HCT116 (cell line): ENCODE data around the gene LRIT3. TPM values are rescaled to one million over a fixed set of nuclear protein-coding genes. Genes with fewer than 3 reads are reported as not detected.

Experiments
- ATAC-seq: fragments of 200-7000 bp; cut with Tn5 transposase; 2 replicates; pipeline ENCODE4 v1.9.1; 2020; ENCODE audit warnings: mild to moderate bottlenecking, moderate library complexity
- BruUV-seq: library from RNA; stranded (reverse); fragments of 400-500 nt; replicated peaks from 2 replicates; lab custom pipeline; 2021; lab: Mats Ljungman, UMichigan
- CTCF ChIA-PET: fragments of 300-600 bp; sonication (Branson Sonifier 250); formaldehyde crosslinking; loops from one replicate; lab custom pipeline; 2021; ENCODE audit warnings: antibody characterized with exemption; lab: Charles Lee
- POLR2A ChIA-PET: fragments of 300-600, 350-600 bp; sonication (Branson Sonifier 250); formaldehyde crosslinking; loops from one replicate; lab custom pipeline; 2021; ENCODE audit warnings: antibody characterized with exemption; lab: Charles Lee
- RAD21 ChIA-PET, 2 experiments: fragments of 300-600 bp; sonication (Branson Sonifier 250); formaldehyde crosslinking; loops; one replicate each; lab custom pipeline; 2023; ENCODE audit warnings: low total read pairs in 2 of 2; ENCODE audit not compliant: uncharacterized antibody in 2 of 2, unreplicated experiment in 2 of 2, low non-redundant PET in 1 of 2; lab: Charles Lee
- DNase-seq: peaks from one replicate; pipeline ENCODE4 v3.0.0-alpha.2; 2010; ENCODE audit warnings: low read depth, low spot score
- H2AFZ ChIP-seq: fragments of 200-600 bp; shearing (Covaris generic), sonication (generic); 2 replicates; pipeline ENCODE4 v1.6.1; 2017; ENCODE audit warnings: low read depth, mixed run types, mixed read lengths, antibody characterized with exemption, low read length; ENCODE audit not compliant: poor library complexity, severe bottlenecking
- H3K27ac ChIP-seq: 2 replicates; pipeline ENCODE4 v1.5.1; 2012; ENCODE audit warnings: low read depth, low read length
- H3K27me3 ChIP-seq: fragments of 200-600 bp; sonication (generic); 2 replicates; pipeline ENCODE4 v1.6.1; 2016; ENCODE audit warnings: mixed run types, low read length, mixed read lengths; ENCODE audit not compliant: insufficient read depth
- H3K36me3 ChIP-seq, 2 experiments: fragments of 200-500 bp in 1 of 2; fragments of 200-600 bp in 1 of 2; sonication (Bioruptor generic) in 1 of 2; sonication (generic) in 1 of 2; 2 replicates each; pipeline versions ENCODE4 v1.5.1 to v1.6.1; 2014 to 2016; ENCODE audit warnings: low read length in 2 of 2, inconsistent platforms in 1 of 2, mixed read lengths in 1 of 2, mixed run types in 1 of 2; ENCODE audit not compliant: insufficient read depth in 2 of 2, control insufficient read depth in 1 of 2
- H3K4me1 ChIP-seq, 2 experiments: fragments of 200-600 bp in 1 of 2; sonication (generic) in 1 of 2; 2 replicates each; pipeline versions ENCODE4 v1.5.1 to v1.6.1; 2012 to 2017; ENCODE audit warnings: low read length in 2 of 2, inconsistent platforms in 1 of 2, mild to moderate bottlenecking in 1 of 2, mixed read lengths in 1 of 2, mixed run types in 1 of 2, moderate library complexity in 1 of 2; ENCODE audit not compliant: insufficient read depth in 2 of 2, control insufficient read depth in 1 of 2
- H3K4me2 ChIP-seq: fragments of 200-600 bp; sonication (generic); 2 replicates; pipeline ENCODE4 v1.6.1; 2017; ENCODE audit warnings: mixed run types, low read length, mixed read lengths
- H3K4me3 ChIP-seq, 2 experiments: fragments of 200-600 bp in 1 of 2; sonication (generic) in 1 of 2; replicated peaks in 1 of 2; 2 replicates each; pipeline ENCODE4 v1.5.1; 2011 to 2016; ENCODE audit warnings: low read length in 2 of 2, control low read depth in 1 of 2, low read depth in 1 of 2, mild to moderate bottlenecking in 1 of 2, mixed read lengths in 1 of 2, mixed run types in 1 of 2
- H3K79me2 ChIP-seq: fragments of 200-600 bp; sonication (generic); 2 replicates; pipeline ENCODE4 v1.6.1; 2017; ENCODE audit warnings: mild to moderate bottlenecking, mixed run types, low read length, moderate library complexity, mixed read lengths; ENCODE audit not compliant: insufficient read depth
- H3K9ac ChIP-seq: fragments of 200-600 bp; sonication (generic); 2 replicates; pipeline ENCODE4 v1.6.1; 2016; ENCODE audit warnings: low read length, mixed read lengths
- H3K9me2 ChIP-seq: fragments of 200-600 bp; sonication (generic), shearing (Covaris generic); 2 replicates; pipeline ENCODE4 v1.6.1; 2017; ENCODE audit warnings: mixed run types, mild to moderate bottlenecking, moderate library complexity; ENCODE audit not compliant: insufficient read depth
- H3K9me3 ChIP-seq, 2 experiments: fragments of 200-500 bp in 1 of 2; fragments of 200-600 bp in 1 of 2; sonication (Bioruptor generic) in 1 of 2; sonication (generic) in 1 of 2; 2 replicates each; pipeline ENCODE4 v1.6.1; 2014 to 2017; ENCODE audit warnings: low read length in 2 of 2, mixed read lengths in 2 of 2, inconsistent platforms in 1 of 2, low read depth in 1 of 2, mild to moderate bottlenecking in 1 of 2, mixed run types in 1 of 2, moderate library complexity in 1 of 2; ENCODE audit not compliant: control insufficient read depth in 1 of 2, insufficient read depth in 1 of 2
- H4K20me1 ChIP-seq: fragments of 200-600 bp; sonication (generic), shearing (Covaris generic); 2 replicates; pipeline ENCODE4 v1.6.1; 2017; ENCODE audit warnings: mixed run types, mild to moderate bottlenecking, moderate library complexity; ENCODE audit not compliant: insufficient read depth
- CBX3 ChIP-seq: IDR thresholded peaks from 2 replicates; pipeline ENCODE4 v1.6.1; 2012; ENCODE audit warnings: low read depth
- CEBPB ChIP-seq: IDR thresholded peaks from 2 replicates; pipeline ENCODE4 v1.6.1; 2012; ENCODE audit warnings: low read depth
- EGR1 ChIP-seq: IDR thresholded peaks from 2 replicates; pipeline ENCODE4 v1.6.1; 2012; ENCODE audit warnings: low read depth
- ELF1 ChIP-seq: IDR thresholded peaks from 2 replicates; pipeline ENCODE4 v1.6.1; 2012; ENCODE audit warnings: low read depth, borderline replicate concordance
- EZH2phosphoT487 ChIP-seq: fragments of 200-600 bp; IDR thresholded peaks from 2 replicates; pipeline ENCODE4 v1.6.1; 2018; ENCODE audit warnings: antibody characterized with exemption, borderline replicate concordance
- FOSL1 ChIP-seq: IDR thresholded peaks from 2 replicates; pipeline ENCODE4 v1.6.1; 2012; ENCODE audit warnings: low read depth
- JUND ChIP-seq: IDR thresholded peaks from 2 replicates; pipeline ENCODE4 v1.6.1; 2012
- POLR2A ChIP-seq: IDR thresholded peaks from 2 replicates; pipeline ENCODE4 v1.7.0; 2011; ENCODE audit warnings: borderline replicate concordance; ENCODE audit not compliant: insufficient read depth, insufficient read length; ENCODE audit errors: extremely low read depth
- POLR2AphosphoS5 ChIP-seq: IDR thresholded peaks from 2 replicates; pipeline ENCODE4 v1.6.1; 2011; ENCODE audit warnings: mild to moderate bottlenecking, low read depth, low read length, moderate library complexity
- REST ChIP-seq: IDR thresholded peaks from 2 replicates; pipeline ENCODE4 v1.6.1; 2012; ENCODE audit warnings: low read depth
- SIN3A ChIP-seq: IDR thresholded peaks from 2 replicates; pipeline ENCODE4 v1.6.1; 2012; ENCODE audit warnings: low read depth
- SRF ChIP-seq: IDR thresholded peaks from 2 replicates; pipeline ENCODE4 v1.6.1; 2012; ENCODE audit warnings: low read depth
- YY1 ChIP-seq: IDR thresholded peaks from 2 replicates; pipeline ENCODE4 v1.6.1; 2011; ENCODE audit warnings: low read length, low read depth, moderate library complexity, mild to moderate bottlenecking; ENCODE audit not compliant: insufficient replicate concordance; ENCODE audit errors: extremely low read depth
- ZBTB33 ChIP-seq: IDR thresholded peaks from 2 replicates; pipeline ENCODE4 v1.6.1; 2011; ENCODE audit warnings: mild to moderate bottlenecking, low read length, moderate library complexity; ENCODE audit not compliant: insufficient replicate concordance; ENCODE audit errors: extremely low read depth
- ZNF274 ChIP-seq: fragments of 200-500 bp; sonication (Bioruptor generic); IDR thresholded peaks from 2 replicates; pipeline ENCODE4 v1.6.1; 2014; ENCODE audit warnings: mild to moderate bottlenecking, low read depth, low read length, inconsistent platforms
- intact Hi-C: fragments of 100-400 bp; cut with micrococcal nuclease; formaldehyde crosslinking; loops from 2 replicates; pipeline ENCODE4 v1.10.0; 2022
- total RNA-seq: library from RNA; stranded (reverse); gene quantifications from one replicate; pipeline ENCODE4 v1.2.1, GENCODE V29; 2021; ENCODE audit not compliant: unreplicated experiment
- TF ChIP-seq, protein P1 (sequence below), 3 experiments: fragments of 200-600 bp in 1 of 3; sonication (generic) in 1 of 3; IDR thresholded peaks in 2 of 3; conservative IDR thresholded peaks in 1 of 3; 2 replicates each; pipeline ENCODE4 v1.5.1; 2012 to 2017; ENCODE audit warnings: low read depth in 2 of 3, low read length in 2 of 3, antibody characterized with exemption in 1 of 3, borderline replicate concordance in 1 of 3, control low read depth in 1 of 3, mild to moderate bottlenecking in 1 of 3, mixed read lengths in 1 of 3, mixed run types in 1 of 3, moderate library complexity in 1 of 3; ENCODE audit not compliant: insufficient read depth in 1 of 3

The LRIT3 gene
- total RNA-seq, 1 experiment from 2014 or later: 0.47 TPM

DNA sequence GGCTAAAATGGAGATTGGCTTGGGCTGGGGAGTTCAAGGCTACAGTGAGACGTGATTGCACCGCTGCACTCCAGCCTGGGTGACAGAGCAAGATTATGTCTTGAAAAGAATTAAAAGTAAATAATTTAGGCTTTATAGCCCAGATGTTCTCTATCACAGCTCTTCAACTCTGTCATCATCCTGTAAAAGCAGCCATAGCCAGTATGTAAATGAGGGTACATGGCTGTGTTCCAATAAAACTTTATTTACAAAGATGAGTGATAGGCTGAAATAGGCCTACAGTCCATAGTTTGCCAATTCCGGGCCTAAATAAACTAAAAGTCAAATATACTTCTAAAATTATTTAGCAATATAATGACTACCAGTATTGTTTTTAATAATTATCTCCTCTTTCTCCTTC, 10.9 kb upstream of the LRIT3 start:
- H3K4me1 ChIP-seq: no peaks in the 10 kb centered on the region
- no peaks in the 10 kb centered on the region for H4K20me1 ChIP-seq
- DNase-seq (no peak), ATAC-seq (no peak)
- no peak for TF ChIP-seq ZNF274
- TF ChIP-seq EZH2phosphoT487: no peak
- TF ChIP-seq FOSL1: no peak
- TF ChIP-seq POLR2AphosphoS5: no peak
- TF ChIP-seq JUND: no peak
- no peak for TF ChIP-seq SRF
- no peak for TF ChIP-seq YY1
- no peak for TF ChIP-seq EGR1
- no peak for TF ChIP-seq SIN3A
- TF ChIP-seq ELF1: no peak
- TF ChIP-seq CEBPB: no peak
- no peak for TF ChIP-seq POLR2A
- TF ChIP-seq REST: no peak
- TF ChIP-seq, protein P1, sequence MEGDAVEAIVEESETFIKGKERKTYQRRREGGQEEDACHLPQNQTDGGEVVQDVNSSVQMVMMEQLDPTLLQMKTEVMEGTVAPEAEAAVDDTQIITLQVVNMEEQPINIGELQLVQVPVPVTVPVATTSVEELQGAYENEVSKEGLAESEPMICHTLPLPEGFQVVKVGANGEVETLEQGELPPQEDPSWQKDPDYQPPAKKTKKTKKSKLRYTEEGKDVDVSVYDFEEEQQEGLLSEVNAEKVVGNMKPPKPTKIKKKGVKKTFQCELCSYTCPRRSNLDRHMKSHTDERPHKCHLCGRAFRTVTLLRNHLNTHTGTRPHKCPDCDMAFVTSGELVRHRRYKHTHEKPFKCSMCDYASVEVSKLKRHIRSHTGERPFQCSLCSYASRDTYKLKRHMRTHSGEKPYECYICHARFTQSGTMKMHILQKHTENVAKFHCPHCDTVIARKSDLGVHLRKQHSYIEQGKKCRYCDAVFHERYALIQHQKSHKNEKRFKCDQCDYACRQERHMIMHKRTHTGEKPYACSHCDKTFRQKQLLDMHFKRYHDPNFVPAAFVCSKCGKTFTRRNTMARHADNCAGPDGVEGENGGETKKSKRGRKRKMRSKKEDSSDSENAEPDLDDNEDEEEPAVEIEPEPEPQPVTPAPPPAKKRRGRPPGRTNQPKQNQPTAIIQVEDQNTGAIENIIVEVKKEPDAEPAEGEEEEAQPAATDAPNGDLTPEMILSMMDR (IDR thresholded peaks at IDR 0.05 in 2 of 3, conservative IDR thresholded peaks at IDR 0.05 in 1 of 3; ENCODE audit: borderline replicate concordance in 1 of 3, insufficient read depth in 1 of 3, low read depth in 2 of 3, low read length in 2 of 3): no peak
- no peak for TF ChIP-seq ZBTB33
- no peak for TF ChIP-seq CBX3
- H3K4me3 ChIP-seq: no peak overlapping the region
- H2AFZ ChIP-seq: no peak overlapping the region
- no TSS peak for BruUV-seq
- H3K9me3 ChIP-seq: no peaks in the 10 kb centered on the region
- ChIA-PET RAD21 (no interaction called here), CTCF (no interaction called here), POLR2A (no interaction called here)
- no peaks in the 10 kb centered on the region for H3K9me2 ChIP-seq
- H3K36me3 ChIP-seq: no peaks in the 10 kb centered on the region
- no peaks in the 10 kb centered on the region for H3K79me2 ChIP-seq
- H3K4me2 ChIP-seq: no peak overlapping the region
- no peak overlapping the region for H3K9ac ChIP-seq
- no peak overlapping the region for H3K27ac ChIP-seq
- intact Hi-C loops: no loop called here
- no peaks in the 10 kb centered on the region for H3K27me3 ChIP-seq
